Neuronal stem cell (in vitro differentiated cells): Measurements from ENCODE around the gene PITPNM1.
"Not testable (repeated sequence)": the region's sequence is repeated elsewhere in the genome, so short reads cannot be mapped to it uniquely, and the experiment has no call there.

ENCODE experiments used
- DNase-seq: peaks from one replicate; pipeline ENCODE4 v3.0.0-alpha.2; 2013; ENCODE audit warnings: low spot score
- H2AFZ ChIP-seq: one replicate; pipeline ENCODE4 v1.6.1; 2013; ENCODE audit warnings: mild to moderate bottlenecking, low read length, inconsistent platforms
- H2AK5ac ChIP-seq: 2 replicates; pipeline ENCODE4 v1.6.1; 2013; ENCODE audit warnings: low read depth, mild to moderate bottlenecking, inconsistent platforms, low read length, moderate library complexity, mixed read lengths
- H2BK120ac ChIP-seq: 2 replicates; pipeline ENCODE4 v1.6.1; 2013; ENCODE audit warnings: low read depth, mild to moderate bottlenecking, inconsistent platforms, low read length, moderate library complexity, mixed read lengths
- H2BK12ac ChIP-seq: one replicate; pipeline ENCODE4 v1.6.1; 2013; ENCODE audit warnings: low read length, inconsistent platforms
- H2BK15ac ChIP-seq: 2 replicates; pipeline ENCODE4 v1.6.1; 2013; ENCODE audit warnings: mild to moderate bottlenecking, low read length, inconsistent platforms, mixed read lengths
- H2BK5ac ChIP-seq: one replicate; pipeline ENCODE4 v1.6.1; 2013; ENCODE audit warnings: inconsistent platforms, mild to moderate bottlenecking, low read length, moderate library complexity
- H3K14ac ChIP-seq: one replicate; pipeline ENCODE4 v1.6.1; 2013; ENCODE audit warnings: low read length, inconsistent platforms
- H3K18ac ChIP-seq: 2 replicates; pipeline ENCODE4 v1.6.1; 2013; ENCODE audit warnings: low read length, inconsistent platforms
- H3K23ac ChIP-seq: 2 replicates; pipeline ENCODE4 v1.6.1; 2013; ENCODE audit warnings: low read depth, mild to moderate bottlenecking, mixed read lengths, low read length, inconsistent platforms; ENCODE audit not compliant: poor library complexity
- H3K27ac ChIP-seq: replicated peaks from 3 replicates; pipeline ENCODE4 v1.5.1; 2013; ENCODE audit warnings: low read length, inconsistent platforms
- H3K27me3 ChIP-seq, 3 experiments: 2 replicates each; pipeline ENCODE4 v1.6.1; 2013; ENCODE audit warnings: low read length in 3 of 3, mild to moderate bottlenecking in 2 of 3, inconsistent platforms in 1 of 3, low read depth in 1 of 3, mixed read lengths in 1 of 3, moderate library complexity in 1 of 3; ENCODE audit not compliant: control insufficient read depth in 3 of 3, insufficient read depth in 3 of 3
- H3K36me3 ChIP-seq, 2 donors: replicated peaks in 1 of 2; 2 replicates each; pipeline ENCODE4 v1.6.1; 2013; ENCODE audit warnings: low read length in 2 of 2; ENCODE audit not compliant: control insufficient read depth in 2 of 2, insufficient read depth in 2 of 2
- H3K4ac ChIP-seq: 2 replicates; pipeline ENCODE4 v1.6.1; 2013; ENCODE audit warnings: inconsistent platforms, mild to moderate bottlenecking, low read length, moderate library complexity
- H3K4me1 ChIP-seq, 2 donors: 1 replicate in 1 of 2; 2 replicates in 1 of 2; pipeline ENCODE4 v1.6.1; 2013; ENCODE audit warnings: low read length in 2 of 2, low read depth in 1 of 2; ENCODE audit not compliant: control insufficient read depth in 2 of 2, insufficient read depth in 1 of 2
- H3K4me2 ChIP-seq: one replicate; pipeline ENCODE4 v1.6.1; 2013; ENCODE audit warnings: mild to moderate bottlenecking, low read length, inconsistent platforms; ENCODE audit not compliant: insufficient read depth, poor library complexity, severe bottlenecking
- H3K4me3 ChIP-seq, 2 donors: 2 replicates each; pipeline ENCODE4 v1.5.1; 2013; ENCODE audit warnings: low read length in 2 of 2, mild to moderate bottlenecking in 2 of 2, inconsistent platforms in 1 of 2, moderate library complexity in 1 of 2
- H3K79me1 ChIP-seq: one replicate; pipeline ENCODE4 v1.6.1; 2013; ENCODE audit warnings: low read depth, mild to moderate bottlenecking, inconsistent platforms, low read length, moderate library complexity
- H3K9ac ChIP-seq: one replicate; pipeline ENCODE4 v1.6.1; 2013; ENCODE audit warnings: mild to moderate bottlenecking, low read depth, low read length, inconsistent platforms; ENCODE audit not compliant: poor library complexity
- H3K9me3 ChIP-seq, 2 donors: replicated peaks in 1 of 2; 2 replicates each; pipeline versions ENCODE3 to v1.6.1; 2013; ENCODE audit warnings: low read length in 2 of 2, mild to moderate bottlenecking in 2 of 2, inconsistent platforms in 1 of 2, low read depth in 1 of 2, mixed read lengths in 1 of 2, moderate library complexity in 1 of 2; ENCODE audit not compliant: control insufficient read depth in 2 of 2, insufficient read depth in 1 of 2
- H4K8ac ChIP-seq: one replicate; pipeline ENCODE4 v1.6.1; 2013; ENCODE audit warnings: low read depth, mild to moderate bottlenecking, inconsistent platforms, low read length, moderate library complexity
- H4K91ac ChIP-seq: one replicate; pipeline ENCODE4 v1.6.1; 2013; ENCODE audit warnings: low read length, low read depth, mild to moderate bottlenecking, inconsistent platforms; ENCODE audit not compliant: poor library complexity
- WGBS, 2 donors: extraction: QIAGEN DNeasy Blood & Tissue Kit; methylation state at CpG; one replicate each; pipeline ENCODE4 v1.1.7; 2013; ENCODE audit warnings: missing lambda C conversion rate in 2 of 2, mixed read lengths in 1 of 2; ENCODE audit not compliant: insufficient read length in 2 of 2, insufficient replicate concordance in 1 of 2; ENCODE audit errors: extremely low coverage in 2 of 2; 5-methylcytosine and 5-hydroxymethylcytosine counted together

Gene PITPNM1

DNA sequence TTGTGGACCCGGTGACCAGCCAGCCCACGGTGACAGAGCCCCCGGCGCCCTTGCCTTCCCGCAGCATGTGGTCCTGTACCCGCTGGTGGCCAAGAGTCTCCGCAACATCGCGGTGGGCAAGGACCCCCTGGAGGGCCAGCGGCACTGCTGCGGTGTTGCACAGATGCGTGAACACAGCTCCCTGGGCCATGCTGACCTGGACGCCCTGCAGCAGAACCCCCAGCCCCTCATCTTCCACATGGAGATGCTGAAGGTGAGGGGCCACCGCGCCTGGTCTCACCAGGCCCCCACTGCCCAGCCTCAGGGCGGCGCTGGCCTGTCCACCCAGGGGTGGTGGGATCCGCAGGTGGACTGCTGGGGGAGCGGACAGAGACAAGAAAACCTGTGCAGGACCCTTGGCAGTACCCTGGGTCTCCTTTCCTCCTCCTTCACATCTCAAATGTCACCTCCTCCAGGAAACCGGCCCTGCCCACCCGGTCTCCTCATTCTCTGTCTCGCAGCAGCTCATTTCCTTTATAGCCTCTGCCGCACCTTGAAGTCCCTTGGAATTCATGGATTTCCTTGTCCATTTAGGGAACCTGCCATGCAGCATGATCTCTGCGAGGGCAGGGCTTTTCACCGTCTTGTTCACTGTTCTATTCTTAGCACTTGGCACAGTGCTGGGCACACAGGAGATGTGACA, 15.8 kb downstream of the PITPNM1 start:
- H3K27me3 ChIP-seq: no peaks in the 10 kb centered on the region
- no peak overlapping the region for H2BK15ac ChIP-seq
- DNase-seq: no peak
- H3K4me2 ChIP-seq: no peak overlapping the region
- no peak overlapping the region for H3K27ac ChIP-seq
- H4K8ac ChIP-seq: no peak overlapping the region
- no peaks in the 10 kb centered on the region for H3K9me3 ChIP-seq
- H3K4ac ChIP-seq: peak overlapping the region; percentile 66
- no peaks in the 10 kb centered on the region for H3K4me1 ChIP-seq
- peak overlapping the region; percentile 21 for H3K14ac ChIP-seq
- peak overlapping the region; percentile 53 for H2BK5ac ChIP-seq
- no peak overlapping the region for H2BK120ac ChIP-seq
- H2AFZ ChIP-seq: no peak overlapping the region
- H3K9ac ChIP-seq: peak overlapping the region; percentile 70
- H3K18ac ChIP-seq: peak overlapping the region; percentile 48
- H3K23ac ChIP-seq: peak overlapping the region; percentile 65
- WGBS, 2 donors: no CpG with 5 or more reads among the region's 25 CpGs
- no peak overlapping the region for H2AK5ac ChIP-seq
- H3K36me3 ChIP-seq: peaks cover 40 to 76% of the 10 kb centered on the region in 2 donors
- H3K4me3 ChIP-seq: no peak overlapping the region
- no peak overlapping the region for H4K91ac ChIP-seq
- H3K79me1 ChIP-seq: peaks cover 13% of the 10 kb centered on the region
- peak overlapping the region; percentile 41 for H2BK12ac ChIP-seq

DNA sequence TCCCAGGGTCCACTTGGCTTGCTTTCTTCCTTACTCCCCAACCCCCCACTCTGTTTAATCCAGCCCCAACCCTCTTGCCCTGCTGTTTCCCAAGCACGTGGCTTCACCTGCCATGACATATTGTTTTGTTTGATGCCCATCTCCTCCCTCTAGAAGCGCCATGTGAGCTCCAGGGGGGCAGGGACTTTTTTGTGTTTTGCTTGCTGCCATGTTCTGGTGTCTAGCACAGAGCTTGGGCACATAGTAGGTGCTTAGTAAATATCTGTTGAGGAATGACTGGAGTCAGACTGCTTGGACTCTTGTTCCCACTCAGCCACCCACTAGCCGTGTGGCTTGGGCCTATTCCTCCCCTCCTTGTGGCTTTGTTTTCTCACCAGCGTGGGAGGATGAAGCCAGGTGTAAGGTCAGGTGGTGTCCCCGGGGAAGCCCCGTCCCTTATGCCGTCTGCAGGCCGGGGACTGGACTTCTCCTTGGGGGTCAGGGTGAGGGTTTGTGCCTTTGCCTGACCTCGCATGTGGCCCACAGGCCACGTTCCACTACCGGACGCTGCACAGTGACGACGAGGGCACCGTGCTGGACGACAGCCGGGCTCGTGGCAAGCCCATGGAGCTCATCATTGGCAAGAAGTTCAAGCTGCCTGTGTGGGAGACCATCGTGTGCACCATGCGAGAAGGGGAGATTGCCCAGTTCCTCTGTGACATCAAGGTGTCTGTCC, 18.5 kb downstream of the PITPNM1 start:
- Histone ChIP-seq H3K18ac (no peak overlapping the region), H4K8ac (no peak overlapping the region), H3K27me3 (no peaks in the 10 kb centered on the region), H3K9me3 (peaks cover 0 to 3% of the 10 kb centered on the region in 2 donors), H3K4me1 (peaks cover 4 to 7% of the 10 kb centered on the region in 2 donors), H3K23ac (peak overlapping the region; percentile 95), H2BK15ac (no peak overlapping the region), H3K14ac (no peak overlapping the region), H2BK5ac (no peak overlapping the region), H3K4ac (no peak overlapping the region), H2AFZ (no peak overlapping the region), H4K91ac (no peak overlapping the region), H3K27ac (no peak overlapping the region), H3K4me2 (no peak overlapping the region), H3K4me3 (no peak overlapping the region), H2BK120ac (no peak overlapping the region), H2AK5ac (no peak overlapping the region), H3K79me1 (peaks cover 10% of the 10 kb centered on the region), H2BK12ac (no peak overlapping the region), H3K36me3 (peaks cover 24 to 49% of the 10 kb centered on the region in 2 donors), H3K9ac (peak overlapping the region; percentile 21)
- no CpG with 5 or more reads among the region's 20 CpGs for WGBS, 2 donors
- no peak for DNase-seq

- not testable (repeated sequence) for H3K4me1 ChIP-seq, H3K4ac ChIP-seq, H2BK120ac ChIP-seq, H2BK15ac ChIP-seq, H2BK12ac ChIP-seq, H3K4me3 ChIP-seq, H3K14ac ChIP-seq, H3K27ac ChIP-seq, H3K18ac ChIP-seq, H4K91ac ChIP-seq, H4K8ac ChIP-seq, H2AK5ac ChIP-seq, H3K9me3 ChIP-seq, H2AFZ ChIP-seq, H3K79me1 ChIP-seq, H3K23ac ChIP-seq, DNase-seq, H3K4me2 ChIP-seq, H3K9ac ChIP-seq, H3K27me3 ChIP-seq, H2BK5ac ChIP-seq
- peaks cover 21 to 42% of the 10 kb centered on the region in 2 donors for H3K36me3 ChIP-seq
- WGBS, 2 donors: no CpG with 5 or more reads among the region's 7 CpGs
Observed at GRCh38 chr11:67485873-67486361, 19.2 kb downstream of the PITPNM1 start.

GRCh38 chr11:67484847-67485311, 20.3 kb downstream of the PITPNM1 start:
- peak overlapping the region; percentile 13 for H2BK15ac ChIP-seq
- peak overlapping the region; percentile 65 for H4K8ac ChIP-seq
- H3K4me3 ChIP-seq: no peak overlapping the region
- no CpG with 5 or more reads among the region's 11 CpGs for WGBS, 2 donors
- H2AFZ ChIP-seq: no peak overlapping the region
- H3K79me1 ChIP-seq: peaks cover 7% of the 10 kb centered on the region
- H3K4ac ChIP-seq: no peak overlapping the region
- H3K4me1 ChIP-seq: peaks cover 4 to 7% of the 10 kb centered on the region in 2 donors
- H3K23ac ChIP-seq: no peak overlapping the region
- no peak overlapping the region for H4K91ac ChIP-seq
- H3K27me3 ChIP-seq: no peaks in the 10 kb centered on the region
- H3K4me2 ChIP-seq: no peak overlapping the region
- peak overlapping the region; percentile 32 for H3K9ac ChIP-seq
- no peak overlapping the region for H2BK12ac ChIP-seq
- no peak overlapping the region for H2AK5ac ChIP-seq
- no peak overlapping the region for H3K14ac ChIP-seq
- DNase-seq: no peak
- H2BK5ac ChIP-seq: no peak overlapping the region
- H3K27ac ChIP-seq: no peak overlapping the region
- no peak overlapping the region for H3K18ac ChIP-seq
- peaks cover 0 to 3% of the 10 kb centered on the region in 2 donors for H3K9me3 ChIP-seq
- no peak overlapping the region for H2BK120ac ChIP-seq
- peaks cover 11 to 32% of the 10 kb centered on the region in 2 donors for H3K36me3 ChIP-seq
